ENCODE results near the gene GBX2. TPM values are rescaled to one million over a fixed set of nuclear protein-coding genes. Genes with fewer than 3 reads are reported as not detected.

GBX2 gene
- total RNA-seq, 1 donor from 2014 or later: 0.84 TPM

GRCh38 chr2:236173729-236174607, 5.8 kb upstream of the GBX2 start:
- TF ChIP-seq CTCF (IDR thresholded peaks at IDR 0.05; ENCODE audit: insufficient read depth, low read length, poor library complexity, severe bottlenecking): no peak
- H3K27me3 ChIP-seq (ENCODE audit: control insufficient read depth, insufficient read depth, low read length): peaks cover 58% of the 10 kb centered on the region
- no peak overlapping the region for H3K4me3 ChIP-seq (ENCODE audit: low read depth, low read length)
- no peak for DNase-seq (ENCODE audit: low read depth)
- H3K36me3 ChIP-seq (ENCODE audit: control insufficient read depth, insufficient read depth, low read length): no peaks in the 10 kb centered on the region

GRCh38 chr2:236173036-236173728, 5.0 kb upstream of the GBX2 start:
- no peak for TF ChIP-seq CTCF (IDR thresholded peaks at IDR 0.05; ENCODE audit: insufficient read depth, low read length, poor library complexity, severe bottlenecking)
- no peak for DNase-seq (ENCODE audit: low read depth)
- H3K27me3 ChIP-seq (ENCODE audit: control insufficient read depth, insufficient read depth, low read length): peaks cover 63% of the 10 kb centered on the region
- no peak overlapping the region for H3K4me3 ChIP-seq (ENCODE audit: low read depth, low read length)
- no peaks in the 10 kb centered on the region for H3K36me3 ChIP-seq (ENCODE audit: control insufficient read depth, insufficient read depth, low read length)

- peaks cover 70% of the 10 kb centered on the region for H3K27me3 ChIP-seq (ENCODE audit: control insufficient read depth, insufficient read depth, low read length)
- DNase-seq (ENCODE audit: low read depth): no peak
- TF ChIP-seq CTCF (IDR thresholded peaks at IDR 0.05; ENCODE audit: insufficient read depth, low read length, poor library complexity, severe bottlenecking): no peak
- no peak overlapping the region for H3K4me3 ChIP-seq (ENCODE audit: low read depth, low read length)
- H3K36me3 ChIP-seq (ENCODE audit: control insufficient read depth, insufficient read depth, low read length): no peaks in the 10 kb centered on the region
These were observed 4.3 kb upstream of the GBX2 start for GRCh38 chr2:236172255-236173035.

GRCh38 chr2:236171680-236172254, 3.6 kb upstream of the GBX2 start:
- no peak overlapping the region for H3K4me3 ChIP-seq (ENCODE audit: low read depth, low read length)
- TF ChIP-seq CTCF (IDR thresholded peaks at IDR 0.05; ENCODE audit: insufficient read depth, low read length, poor library complexity, severe bottlenecking): no peak
- peaks cover 77% of the 10 kb centered on the region for H3K27me3 ChIP-seq (ENCODE audit: control insufficient read depth, insufficient read depth, low read length)
- no peaks in the 10 kb centered on the region for H3K36me3 ChIP-seq (ENCODE audit: control insufficient read depth, insufficient read depth, low read length)
- DNase-seq (ENCODE audit: low read depth): no peak

- peaks cover 82% of the 10 kb centered on the region for H3K27me3 ChIP-seq (ENCODE audit: control insufficient read depth, insufficient read depth, low read length)
- no peaks in the 10 kb centered on the region for H3K36me3 ChIP-seq (ENCODE audit: control insufficient read depth, insufficient read depth, low read length)
- DNase-seq (ENCODE audit: low read depth): no peak
- H3K4me3 ChIP-seq (ENCODE audit: low read depth, low read length): no peak overlapping the region
- no peak for TF ChIP-seq CTCF (IDR thresholded peaks at IDR 0.05; ENCODE audit: insufficient read depth, low read length, poor library complexity, severe bottlenecking)
These were observed 3.0 kb upstream of the GBX2 start for GRCh38 chr2:236171181-236171679.

Data from kidney epithelial cell (primary cell).